EH (cell line): ENCODE data around the gene MVB12B.

Experiments
- DNase-seq: peaks from one replicate; pipeline ENCODE4 v3.0.0-alpha.2; 2015; ENCODE audit warnings: low read depth

The MVB12B gene

GRCh38 chr9:126506361-126507317, 180.0 kb downstream of the MVB12B start:
- DNase-seq: no peak

DNA sequence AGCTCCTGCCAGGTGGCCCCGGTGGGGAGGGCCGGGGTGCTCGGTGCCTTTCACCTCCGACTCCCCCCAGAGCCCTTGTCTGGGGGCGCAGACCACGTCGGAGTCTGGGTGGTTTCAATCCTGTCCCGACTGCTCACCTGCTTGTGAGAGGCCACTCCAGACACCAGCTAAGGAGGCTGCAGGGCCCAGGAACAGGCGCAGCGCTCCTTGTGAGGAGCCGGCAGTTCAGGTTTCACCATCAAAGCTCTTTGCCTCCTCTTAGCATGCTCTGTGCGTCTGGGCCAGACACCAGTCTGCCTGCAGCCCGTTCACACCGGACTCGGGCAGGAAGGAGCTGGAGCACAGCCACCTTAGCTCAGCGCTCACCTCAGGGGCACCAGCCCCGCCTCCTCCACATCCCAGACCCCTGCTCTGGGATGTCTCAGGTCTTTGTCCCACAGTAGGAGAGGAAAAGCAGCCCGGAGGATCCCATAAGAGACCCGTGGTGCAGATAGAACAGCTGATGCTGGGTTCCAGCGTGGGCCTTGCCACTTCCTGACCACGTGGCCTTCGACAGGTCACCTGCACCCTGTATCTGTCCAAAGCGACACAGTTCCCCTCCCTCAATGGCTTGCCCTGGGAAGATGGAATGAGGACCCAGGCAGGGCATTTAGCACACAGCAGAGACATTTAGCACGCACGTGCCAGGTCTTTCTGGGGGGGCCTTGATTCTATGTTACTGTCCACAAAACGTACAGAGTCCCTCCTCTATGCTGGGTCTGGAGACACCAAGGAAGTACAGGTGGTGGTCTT, 180.9 kb downstream of the MVB12B start:
- no peak for DNase-seq

- DNase-seq: no peak
Observed at GRCh38 chr9:126508171-126508591, 181.6 kb downstream of the MVB12B start.

DNA sequence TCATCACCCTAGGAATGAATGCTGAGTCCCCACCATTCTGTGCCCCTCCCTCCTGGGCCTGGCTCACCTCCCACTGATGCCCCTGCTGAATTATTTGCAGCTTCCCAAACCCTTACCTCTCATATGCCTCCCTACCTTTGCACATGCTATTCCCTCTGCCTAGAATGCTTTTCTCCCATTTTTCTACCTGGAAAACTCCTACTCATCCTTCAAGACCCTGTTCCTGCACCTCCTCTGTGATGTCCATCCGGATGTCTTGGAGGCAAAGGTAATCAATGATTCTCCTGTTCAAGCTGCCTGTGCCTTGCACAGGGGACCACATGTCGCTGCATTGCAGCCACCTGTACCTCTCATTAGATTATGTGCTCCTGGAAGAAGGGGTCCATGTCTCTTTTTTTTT, 182.3 kb downstream of the MVB12B start:
- no peak for DNase-seq

GRCh38 chr9:126509718-126510117, 183.1 kb downstream of the MVB12B start:
- DNase-seq: no peak

DNA sequence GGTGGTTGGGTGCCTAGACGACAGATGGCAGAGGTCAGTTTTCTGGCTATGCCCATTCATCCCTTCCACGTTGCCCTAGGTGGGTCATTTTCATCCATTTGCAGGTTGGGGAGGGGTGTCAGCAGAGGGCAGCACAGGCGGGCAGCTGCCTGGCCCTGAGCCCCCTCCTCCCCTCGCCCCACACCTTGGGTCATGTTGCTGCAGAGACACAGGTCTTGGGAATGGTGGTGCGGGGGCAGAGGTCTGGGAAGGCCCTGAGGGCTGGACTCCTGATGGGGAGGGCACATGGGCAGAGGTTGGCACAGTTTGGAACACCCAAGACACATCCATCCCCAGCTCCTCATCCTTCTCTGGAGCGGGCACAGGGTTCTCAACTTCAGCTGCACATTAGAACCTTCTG, 183.9 kb downstream of the MVB12B start:
- no peak for DNase-seq

DNA sequence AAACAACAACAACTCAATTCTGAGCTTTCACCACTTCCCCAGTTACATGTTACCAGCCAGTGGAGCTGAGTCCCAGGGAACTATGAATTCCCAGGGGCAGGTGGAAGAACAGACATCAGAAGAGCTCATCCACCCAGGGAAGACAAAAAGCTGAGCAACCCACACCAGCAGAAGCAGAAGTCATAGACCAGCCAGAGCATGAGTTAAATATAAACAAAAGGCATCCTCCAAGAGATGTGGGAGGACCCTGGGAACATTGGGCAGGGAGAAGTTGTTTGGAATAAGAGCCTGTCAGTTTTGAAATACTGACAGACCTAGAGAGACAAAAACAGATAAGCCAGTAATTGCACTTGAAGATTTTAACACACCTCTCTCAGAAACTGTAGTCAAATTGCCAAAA, 184.8 kb downstream of the MVB12B start:
- DNase-seq: no peak

GRCh38 chr9:126513159-126514036, 186.8 kb downstream of the MVB12B start:
- no peak for DNase-seq

DNA sequence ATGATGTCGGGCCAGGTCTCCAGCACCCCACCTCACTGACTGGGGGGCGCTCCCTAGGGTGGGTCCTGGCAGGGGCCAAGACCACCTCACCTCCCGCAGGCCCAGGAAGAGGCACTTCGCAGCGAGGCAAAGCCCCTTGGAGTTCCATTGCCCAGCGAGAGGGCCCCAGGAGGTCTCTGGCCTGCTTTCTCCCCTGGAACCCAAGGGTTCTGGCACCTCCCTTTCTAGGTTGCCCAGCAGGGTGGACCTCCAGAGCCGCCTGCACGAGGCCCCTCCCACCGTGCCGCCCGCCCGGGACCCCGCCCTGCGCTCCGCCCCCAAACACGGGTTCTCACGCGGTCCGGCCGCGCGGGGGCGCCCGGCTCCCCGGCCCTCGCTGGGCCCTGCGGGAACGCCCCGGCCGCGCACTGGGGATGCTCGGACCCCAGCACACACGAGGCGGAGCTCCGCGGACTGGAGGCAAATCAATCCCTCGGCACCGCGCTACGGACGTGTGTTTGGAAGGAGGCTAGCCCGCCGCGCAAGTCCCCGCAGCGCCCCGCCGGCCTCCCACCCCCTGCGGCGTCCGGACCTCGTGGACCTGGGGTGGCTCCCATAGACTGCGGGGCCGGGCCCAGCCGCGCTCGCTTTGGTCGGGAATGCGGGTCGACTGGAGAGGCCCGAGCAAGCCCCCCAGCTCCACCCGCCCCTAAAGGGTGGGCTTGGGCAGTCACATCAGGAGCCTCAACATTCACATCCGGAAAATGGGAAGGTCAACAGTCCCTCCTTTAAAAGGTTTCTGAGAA, 187.6 kb downstream of the MVB12B start:
- peak; percentile 59 for DNase-seq

DNA sequence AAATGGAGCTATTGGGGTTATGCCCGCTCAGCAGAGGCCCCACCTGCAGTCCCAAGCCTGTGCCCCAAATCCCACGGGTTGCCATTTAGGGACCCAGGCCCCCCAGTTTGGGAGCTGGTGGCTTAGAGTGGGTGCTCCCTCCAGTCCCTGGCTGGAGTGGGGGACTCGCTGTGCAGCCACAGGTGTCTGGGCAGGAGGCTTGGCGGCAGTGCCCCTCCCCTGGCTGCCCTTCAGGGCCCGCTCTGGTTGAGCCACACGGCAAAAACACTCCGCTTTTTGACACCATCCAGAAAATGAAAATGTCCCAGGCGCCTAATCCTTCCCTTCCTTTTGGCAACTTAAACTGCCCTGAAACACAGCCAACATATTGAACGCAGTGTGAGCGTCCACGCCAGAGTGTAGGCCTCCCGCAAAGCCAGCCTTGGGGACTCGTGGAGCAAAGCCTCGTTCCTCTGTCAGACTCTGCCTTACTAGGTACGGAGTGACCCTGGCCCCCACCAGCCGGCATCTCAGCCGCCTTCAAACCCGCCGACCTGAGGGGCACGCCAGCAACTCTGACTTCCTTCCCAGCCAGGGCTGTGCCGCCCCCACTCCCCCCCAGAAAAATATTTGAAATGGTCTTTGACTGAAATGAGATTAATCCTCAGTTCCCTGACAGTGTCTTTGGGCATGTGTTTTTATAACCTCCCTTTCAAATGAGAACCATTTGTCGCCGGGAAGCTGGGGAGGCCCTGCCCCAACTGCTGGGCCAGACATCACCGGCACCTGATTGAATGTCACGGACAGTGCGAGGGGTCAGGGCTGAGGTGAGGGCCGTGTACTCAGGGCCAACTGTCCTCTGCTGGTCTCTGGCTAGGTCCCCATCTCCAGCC, 188.6 kb downstream of the MVB12B start:
- DNase-seq: no peak

- no peak for DNase-seq
Observed at GRCh38 chr9:126515873-126516505, 189.4 kb downstream of the MVB12B start.

GRCh38 chr9:126516561-126516935, 189.9 kb downstream of the MVB12B start:
- DNase-seq: no peak

DNA sequence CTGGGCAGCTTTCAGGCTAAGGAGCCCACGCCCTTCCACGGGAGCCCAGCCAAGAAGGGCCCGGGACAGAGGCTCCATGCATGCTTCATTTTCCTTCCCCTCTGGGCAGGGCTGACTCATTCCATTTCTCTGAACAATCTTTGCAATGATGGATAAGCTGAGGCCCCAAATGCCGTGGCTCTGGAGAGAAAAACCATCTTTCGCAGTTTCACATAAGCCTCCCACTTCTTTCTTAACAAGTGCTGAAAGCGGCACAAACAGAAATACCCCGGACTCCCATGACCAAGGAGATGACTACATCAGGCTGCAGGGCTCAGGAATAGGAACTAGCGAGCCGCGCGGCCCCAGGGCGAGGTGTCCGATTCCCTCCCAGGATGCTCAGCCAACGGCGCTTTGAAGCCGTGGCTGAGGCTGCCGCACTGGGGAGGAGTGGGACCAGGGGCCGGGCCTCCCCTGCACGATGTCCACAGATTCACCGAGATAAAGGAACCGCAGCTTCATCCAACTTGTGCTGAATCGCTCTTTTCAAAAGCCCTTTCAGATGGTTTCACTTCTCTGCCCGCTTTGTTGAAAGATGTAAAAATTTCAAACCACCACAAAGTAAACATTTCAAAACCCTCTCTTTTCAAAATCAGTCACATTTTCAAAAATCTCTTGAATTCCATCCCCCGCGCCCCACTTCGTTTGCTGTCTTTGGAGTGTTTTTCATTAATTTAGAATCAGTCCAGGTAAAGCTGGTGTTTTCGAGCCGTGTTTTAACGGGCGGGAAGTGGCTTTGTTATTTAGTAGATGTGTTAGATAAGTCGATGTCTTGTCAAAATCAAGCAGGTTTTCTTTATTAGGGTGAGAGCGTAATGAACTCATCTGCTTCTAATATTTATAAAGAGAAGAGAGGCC, 190.6 kb downstream of the MVB12B start:
- DNase-seq: peak; percentile 90

DNA sequence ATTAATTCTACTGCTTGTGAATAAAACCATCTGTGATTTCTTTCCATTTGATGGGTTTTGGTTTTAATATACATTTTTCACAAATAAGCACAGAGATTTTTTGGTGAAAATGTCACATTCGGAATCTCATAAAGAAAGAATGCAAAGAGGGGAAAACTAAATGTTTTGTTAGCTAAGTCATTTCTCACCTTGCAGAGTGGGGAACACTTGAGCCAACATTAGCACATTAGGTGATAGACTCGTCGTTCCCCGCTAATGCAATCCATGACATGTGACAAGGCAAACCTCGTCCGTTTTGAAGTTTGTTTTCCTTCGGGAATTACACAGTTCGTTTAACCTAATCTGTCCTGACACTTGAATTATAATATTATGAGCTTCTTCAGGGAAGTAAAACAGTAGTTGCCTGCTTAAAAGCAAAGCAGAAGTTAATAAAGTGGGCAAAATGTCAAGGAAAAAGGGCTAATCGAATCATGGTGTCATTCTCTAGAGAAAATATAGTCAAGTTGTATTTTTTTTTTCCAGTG, 191.3 kb downstream of the MVB12B start:
- peak; percentile 30 for DNase-seq

GRCh38 chr9:126518763-126519162, 192.1 kb downstream of the MVB12B start:
- DNase-seq: no peak

DNA sequence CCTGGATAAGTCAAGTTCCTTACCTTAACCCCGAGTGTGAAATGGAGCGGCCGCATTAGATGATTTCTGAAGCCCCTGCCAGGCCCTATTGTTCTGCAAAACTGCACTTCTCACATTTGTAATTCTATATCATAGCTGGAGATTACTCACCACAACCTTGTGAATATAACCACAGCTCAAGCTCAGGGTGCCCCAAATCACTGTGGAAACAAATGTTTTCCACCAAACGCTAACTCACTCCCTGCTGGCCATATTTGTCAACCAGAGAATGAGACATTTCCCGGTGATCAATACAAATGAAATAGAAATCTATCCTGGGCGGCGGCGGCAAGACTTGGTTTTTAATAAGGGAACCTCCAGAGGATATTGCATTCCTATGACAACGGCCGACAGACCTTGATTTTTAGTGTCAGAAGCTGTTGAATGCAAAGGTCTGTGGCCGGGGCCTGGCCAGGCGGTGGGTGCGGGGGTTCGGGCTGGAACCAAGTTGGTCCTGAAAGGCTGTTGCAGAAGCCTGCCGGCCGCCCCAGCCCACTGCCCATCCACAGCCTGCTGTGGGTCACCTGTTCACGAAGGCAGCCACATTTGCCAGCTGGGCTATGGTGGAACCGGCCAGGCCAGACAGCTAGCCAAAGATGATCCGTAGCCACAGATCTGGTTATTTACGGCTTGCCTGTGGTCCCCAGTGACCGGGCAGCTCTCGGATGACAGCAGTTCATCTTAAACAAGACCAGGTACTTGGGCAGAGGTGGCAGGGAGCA, 193.2 kb downstream of the MVB12B start:
- DNase-seq: no peak

DNA sequence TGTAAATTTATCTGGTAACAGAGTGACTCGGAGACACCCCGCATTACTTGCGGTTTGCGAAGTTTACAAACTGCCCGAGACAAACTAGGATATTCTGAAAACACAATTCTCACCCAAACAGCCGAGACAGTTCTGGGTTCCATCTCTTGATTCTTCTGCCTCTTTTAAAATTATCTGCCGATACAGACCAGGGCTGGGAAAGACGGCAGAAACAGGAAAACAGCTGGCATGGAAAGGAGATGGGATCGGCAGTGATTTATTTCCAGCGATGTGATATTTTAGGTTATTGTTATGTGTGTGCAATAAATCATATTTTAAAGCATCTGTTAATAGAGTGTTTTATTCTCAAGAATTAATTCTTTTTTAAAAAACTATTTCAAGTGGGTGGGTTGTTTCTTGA, 193.8 kb downstream of the MVB12B start:
- DNase-seq: no peak

- no peak for DNase-seq
Observed at GRCh38 chr9:126521089-126521488, 194.5 kb downstream of the MVB12B start.
